SK-N-MC (cell line): ENCODE results near the gene POU2F3.

Source experiments
- EZH2 ChIP-seq: fragments of 200-600 bp; sonication (generic); IDR thresholded peaks from one replicate; pipeline ENCODE4 v1.6.1; 2017; ENCODE audit warnings: antibody characterized with exemption
- FOXP2 ChIP-seq: optimal IDR thresholded peaks from 2 replicates; pipeline ENCODE3; 2011; ENCODE audit warnings: mild to moderate bottlenecking, moderate library complexity; ENCODE audit not compliant: insufficient read depth; ENCODE audit errors: extremely low read length, control extremely low read depth
- POLR2AphosphoS5 ChIP-seq: IDR thresholded peaks from 2 replicates; pipeline ENCODE4 v1.6.1; 2012; ENCODE audit warnings: mild to moderate bottlenecking, low read depth, low read length, borderline replicate concordance

- TF ChIP-seq EZH2 (no peak), POLR2AphosphoS5 (no peak), FOXP2 (no peak)
Observed at GRCh38 chr11:120210626-120211521, 29.1 kb upstream of the POU2F3 start, which contains the start of gene OAF.
